Endodermal cell (in vitro differentiated cells): ENCODE results near the gene CCDC97. TPM values are rescaled to one million over a fixed set of nuclear protein-coding genes. Genes with fewer than 3 reads are reported as not detected.

ENCODE experiments used
- DNase-seq: peaks from one replicate; pipeline ENCODE4 v3.0.0-alpha.2; 2017
- H3K27ac ChIP-seq: 2 replicates; pipeline ENCODE4 v1.5.1; 2013; ENCODE audit warnings: mild to moderate bottlenecking, low read depth, low read length, moderate library complexity
- H3K27me3 ChIP-seq: 2 replicates; pipeline ENCODE4 v1.6.1; 2013; ENCODE audit warnings: mild to moderate bottlenecking, low read length, moderate library complexity; ENCODE audit not compliant: insufficient read depth, control insufficient read depth, poor library complexity, severe bottlenecking
- H3K36me3 ChIP-seq: 2 replicates; pipeline ENCODE4 v1.7.0; 2013; ENCODE audit warnings: mild to moderate bottlenecking, low read length, moderate library complexity; ENCODE audit not compliant: control insufficient read depth, insufficient read depth
- H3K4me1 ChIP-seq: one replicate; pipeline ENCODE4 v1.7.0; 2013; ENCODE audit warnings: low read length; ENCODE audit not compliant: control insufficient read depth, insufficient read depth
- H3K4me3 ChIP-seq: 2 replicates; pipeline ENCODE4 v1.5.1; 2013; ENCODE audit warnings: mild to moderate bottlenecking, low read length, moderate library complexity
- H3K9ac ChIP-seq: 2 replicates; pipeline ENCODE4 v1.6.1; 2013; ENCODE audit warnings: mild to moderate bottlenecking, low read length, moderate library complexity; ENCODE audit not compliant: poor library complexity, severe bottlenecking; ENCODE audit errors: extremely low read depth
- H3K9me3 ChIP-seq: 2 replicates; pipeline ENCODE4 v1.6.1; 2013; ENCODE audit warnings: mild to moderate bottlenecking, low read length, moderate library complexity; ENCODE audit not compliant: control insufficient read depth
- H3K27ac Mint-ChIP-seq: 2 replicates; pipeline ENCODE4 v1.8.0; 2020; ENCODE audit warnings: mixed read lengths
- H3K27me3 Mint-ChIP-seq: 2 replicates; pipeline ENCODE4 v1.8.0; 2021; ENCODE audit warnings: mild to moderate bottlenecking, mixed read lengths; ENCODE audit not compliant: insufficient read depth
- H3K36me3 Mint-ChIP-seq: 2 replicates; pipeline ENCODE4 v1.8.0; 2020; ENCODE audit warnings: low read depth, mixed read lengths
- H3K4me1 Mint-ChIP-seq: 2 replicates; pipeline ENCODE4 v1.8.0; 2020; ENCODE audit warnings: mixed read lengths
- H3K4me3 Mint-ChIP-seq: 2 replicates; pipeline ENCODE4 v1.8.0; 2020; ENCODE audit warnings: mild to moderate bottlenecking, moderate library complexity, mixed read lengths
- H3K9me3 Mint-ChIP-seq: 2 replicates; pipeline ENCODE4 v1.8.0; 2020; ENCODE audit warnings: mild to moderate bottlenecking, mixed read lengths
- WGBS, 2 experiments: methylation state at CpG; one replicate each; pipeline versions ENCODE4 v1.1.5 to v1.1.7; 2013; ENCODE audit warnings: missing lambda C conversion rate in 2 of 2, mixed read lengths in 1 of 2; ENCODE audit not compliant: insufficient coverage in 1 of 2, insufficient read length in 1 of 2; 5-methylcytosine and 5-hydroxymethylcytosine counted together
- total RNA-seq, 2 donors: library from RNA; stranded (reverse); fragmentation: NEBNext Ultra II Directional in 1 of 2; extraction: Animal tissue kit (Norgen Biotek cat#: 25700) in 1 of 2; gene quantifications; 2 replicates in 1 of 2; 3 replicates in 1 of 2; pipeline ENCODE4 v1.2.1, GENCODE V29; 2021
- TF ChIP-seq, protein P1 (sequence below): fragments of 200-600 bp; sonication (generic); conservative IDR thresholded peaks from 2 replicates; pipeline ENCODE4 v1.5.0; 2021; ENCODE audit warnings: antibody characterized with exemption, mild to moderate bottlenecking

CCDC97 gene
- total RNA-seq, 2 donors from 2014 or later, result 38.4 to 44.6 TPM

DNA sequence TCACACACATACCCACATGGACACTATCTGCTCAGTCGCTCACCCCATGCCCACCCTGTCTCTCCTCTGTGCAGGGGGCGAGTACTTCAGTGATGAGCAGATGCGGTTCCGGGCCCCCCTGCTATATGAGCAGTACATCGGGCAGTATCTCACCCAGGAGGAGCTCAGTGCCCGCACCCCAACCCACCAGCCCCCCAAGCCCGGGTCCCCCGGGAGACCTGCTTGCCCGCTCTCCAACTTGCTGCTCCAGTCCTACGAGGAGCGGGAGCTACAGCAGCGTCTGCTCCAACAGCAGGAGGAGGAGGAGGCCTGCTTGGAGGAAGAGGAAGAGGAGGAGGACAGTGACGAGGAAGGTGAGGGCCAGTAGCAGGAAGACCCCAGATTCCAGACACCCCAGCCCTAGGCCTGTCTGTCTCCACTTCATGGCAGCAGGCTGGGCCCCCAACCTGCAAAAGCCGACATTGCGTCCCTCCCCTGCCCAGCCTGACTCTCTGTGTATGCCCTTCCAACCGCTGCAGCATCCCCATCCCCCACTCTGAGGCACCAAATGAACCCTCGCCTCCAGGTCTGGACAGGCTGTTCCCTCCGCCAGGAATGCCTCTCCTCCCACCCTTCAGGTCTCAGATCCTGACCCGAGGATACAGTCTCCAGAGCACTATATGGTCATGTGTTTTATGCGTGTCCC, 9.7 kb downstream of the CCDC97 start:
- no peaks in the 10 kb centered on the region for H3K9me3 ChIP-seq
- TF ChIP-seq, protein P1, sequence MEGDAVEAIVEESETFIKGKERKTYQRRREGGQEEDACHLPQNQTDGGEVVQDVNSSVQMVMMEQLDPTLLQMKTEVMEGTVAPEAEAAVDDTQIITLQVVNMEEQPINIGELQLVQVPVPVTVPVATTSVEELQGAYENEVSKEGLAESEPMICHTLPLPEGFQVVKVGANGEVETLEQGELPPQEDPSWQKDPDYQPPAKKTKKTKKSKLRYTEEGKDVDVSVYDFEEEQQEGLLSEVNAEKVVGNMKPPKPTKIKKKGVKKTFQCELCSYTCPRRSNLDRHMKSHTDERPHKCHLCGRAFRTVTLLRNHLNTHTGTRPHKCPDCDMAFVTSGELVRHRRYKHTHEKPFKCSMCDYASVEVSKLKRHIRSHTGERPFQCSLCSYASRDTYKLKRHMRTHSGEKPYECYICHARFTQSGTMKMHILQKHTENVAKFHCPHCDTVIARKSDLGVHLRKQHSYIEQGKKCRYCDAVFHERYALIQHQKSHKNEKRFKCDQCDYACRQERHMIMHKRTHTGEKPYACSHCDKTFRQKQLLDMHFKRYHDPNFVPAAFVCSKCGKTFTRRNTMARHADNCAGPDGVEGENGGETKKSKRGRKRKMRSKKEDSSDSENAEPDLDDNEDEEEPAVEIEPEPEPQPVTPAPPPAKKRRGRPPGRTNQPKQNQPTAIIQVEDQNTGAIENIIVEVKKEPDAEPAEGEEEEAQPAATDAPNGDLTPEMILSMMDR, result no peak
- peaks cover 65% of the 10 kb centered on the region for H3K36me3 ChIP-seq
- peaks cover 27% of the 10 kb centered on the region for H3K4me1 Mint-ChIP-seq
- H3K27ac Mint-ChIP-seq, result peak overlapping the region; percentile 13
- H3K27me3 Mint-ChIP-seq, result no peaks in the 10 kb centered on the region
- peaks cover 4% of the 10 kb centered on the region for H3K9me3 Mint-ChIP-seq
- DNase-seq, result peak; percentile 52
- no peaks in the 10 kb centered on the region for H3K27me3 ChIP-seq
- H3K9ac ChIP-seq, result no peak overlapping the region
- peaks cover 10% of the 10 kb centered on the region for H3K4me1 ChIP-seq
- H3K36me3 Mint-ChIP-seq, result peaks cover 55% of the 10 kb centered on the region
- no peak overlapping the region for H3K4me3 ChIP-seq
- H3K27ac ChIP-seq, result no peak overlapping the region
- WGBS, 2 experiments, result 83 to 91% methylated on average over 7 to 20 of the region's 20 CpGs
- H3K4me3 Mint-ChIP-seq, result no peak overlapping the region

DNA sequence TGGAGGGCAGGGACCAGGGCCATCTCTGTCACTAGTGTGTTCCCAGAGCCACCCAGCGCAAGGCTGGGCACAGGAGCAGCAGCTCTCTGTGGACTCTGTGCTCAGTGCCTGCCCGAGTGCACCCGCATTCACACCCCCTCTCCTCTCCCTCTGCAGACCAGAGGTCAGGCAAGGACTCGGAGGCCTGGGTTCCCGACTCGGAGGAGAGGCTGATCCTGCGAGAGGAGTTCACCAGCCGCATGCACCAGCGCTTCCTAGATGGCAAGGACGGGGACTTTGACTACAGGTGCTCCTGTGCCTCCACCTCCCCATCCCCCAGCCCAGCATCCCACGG, 10.2 kb downstream of the CCDC97 start:
- Mint-ChIP-seq H3K4me1 (peaks cover 29% of the 10 kb centered on the region), H3K27ac (peak overlapping the region; percentile 13), H3K9me3 (peaks cover 4% of the 10 kb centered on the region), H3K27me3 (no peaks in the 10 kb centered on the region), H3K36me3 (peaks cover 54% of the 10 kb centered on the region), H3K4me3 (no peak overlapping the region)
- Histone ChIP-seq H3K4me3 (no peak overlapping the region), H3K27me3 (no peaks in the 10 kb centered on the region), H3K4me1 (peaks cover 10% of the 10 kb centered on the region), H3K9me3 (no peaks in the 10 kb centered on the region), H3K27ac (no peak overlapping the region), H3K9ac (no peak overlapping the region), H3K36me3 (peaks cover 64% of the 10 kb centered on the region)
- TF ChIP-seq, protein P1, result no peak
- DNase-seq, result no peak
- 88 to 93% methylated on average over 5 to 11 of the region's 11 CpGs for WGBS, 2 experiments

GRCh38 chr19:41320568-41320967, 10.6 kb downstream of the CCDC97 start:
- H3K36me3 Mint-ChIP-seq, result peaks cover 54% of the 10 kb centered on the region
- TF ChIP-seq, protein P1, result no peak
- H3K36me3 ChIP-seq, result peaks cover 60% of the 10 kb centered on the region
- H3K27ac Mint-ChIP-seq, result no peak overlapping the region
- peaks cover 10% of the 10 kb centered on the region for H3K4me1 ChIP-seq
- H3K9me3 ChIP-seq, result no peaks in the 10 kb centered on the region
- H3K27ac ChIP-seq, result no peak overlapping the region
- no peak overlapping the region for H3K4me3 ChIP-seq
- H3K4me1 Mint-ChIP-seq, result peaks cover 33% of the 10 kb centered on the region
- no peaks in the 10 kb centered on the region for H3K27me3 ChIP-seq
- WGBS, 2 experiments, result 88 to 100% methylated on average over 1 to 4 of the region's 4 CpGs
- H3K4me3 Mint-ChIP-seq, result no peak overlapping the region
- H3K9ac ChIP-seq, result no peak overlapping the region
- no peaks in the 10 kb centered on the region for H3K27me3 Mint-ChIP-seq
- no peak for DNase-seq
- peaks cover 4% of the 10 kb centered on the region for H3K9me3 Mint-ChIP-seq
